HUES6 (cell line): Measurements from ENCODE around the gene SMIM36.

Experiments used
- H3K27ac ChIP-seq: 2 replicates; pipeline ENCODE4 v1.7.0; 2013; ENCODE audit warnings: low read depth, mild to moderate bottlenecking, low read length, inconsistent platforms
- H3K27me3 ChIP-seq: 2 replicates; pipeline ENCODE4 v1.6.1; 2013; ENCODE audit warnings: low read length; ENCODE audit not compliant: control insufficient read depth, insufficient read depth
- H3K36me3 ChIP-seq: 2 replicates; pipeline ENCODE4 v1.6.1; 2013; ENCODE audit warnings: low read length; ENCODE audit not compliant: control insufficient read depth, insufficient read depth
- H3K4me1 ChIP-seq: 2 replicates; pipeline ENCODE4 v1.6.1; 2013; ENCODE audit warnings: low read length; ENCODE audit not compliant: control insufficient read depth, insufficient read depth
- H3K4me3 ChIP-seq: 2 replicates; pipeline ENCODE4 v1.5.1; 2013; ENCODE audit warnings: low read depth, low read length
- H3K9ac ChIP-seq: one replicate; pipeline ENCODE4 v1.6.1; 2013; ENCODE audit warnings: mild to moderate bottlenecking, low read length
- H3K9me3 ChIP-seq: 2 replicates; pipeline ENCODE4 v1.6.1; 2013; ENCODE audit warnings: low read depth, low read length; ENCODE audit not compliant: control insufficient read depth, insufficient read depth

The SMIM36 gene

GRCh38 chr17:55442953-55443683, 68.1 kb downstream of the SMIM36 start:
- H3K9ac ChIP-seq = no peak overlapping the region
- H3K27ac ChIP-seq = no peak overlapping the region

GRCh38 chr17:55442462-55442861, 68.8 kb downstream of the SMIM36 start:
- Histone ChIP-seq H3K4me1 (peaks cover 27% of the 10 kb centered on the region), H3K9ac (no peak overlapping the region), H3K36me3 (no peaks in the 10 kb centered on the region), H3K27ac (no peak overlapping the region), H3K4me3 (no peak overlapping the region), H3K9me3 (0 out of 2 replicates have a peak, but pooled peaks cover under 1% of the 10 kb centered on the region), H3K27me3 (no peaks in the 10 kb centered on the region)

More at GRCh38 chr17:55442953-55443683, 68.1 kb downstream of the SMIM36 start:
- no peaks in the 10 kb centered on the region for H3K36me3 ChIP-seq
- peaks cover 26% of the 10 kb centered on the region for H3K4me1 ChIP-seq
- H3K4me3 ChIP-seq = no peak overlapping the region
- no peaks in the 10 kb centered on the region for H3K27me3 ChIP-seq
- H3K9me3 ChIP-seq = 0 out of 2 replicates have a peak, but pooled peaks cover 3% of the 10 kb centered on the region

GRCh38 chr17:55441544-55441943, 69.7 kb downstream of the SMIM36 start:
- no peak overlapping the region for H3K27ac ChIP-seq
- no peaks in the 10 kb centered on the region for H3K36me3 ChIP-seq
- peaks cover 32% of the 10 kb centered on the region for H3K4me1 ChIP-seq
- H3K9me3 ChIP-seq = no peaks in the 10 kb centered on the region
- H3K27me3 ChIP-seq = no peaks in the 10 kb centered on the region
- no peak overlapping the region for H3K9ac ChIP-seq
- no peak overlapping the region for H3K4me3 ChIP-seq

- H3K36me3 ChIP-seq = no peaks in the 10 kb centered on the region
- no peak overlapping the region for H3K4me3 ChIP-seq
- no peaks in the 10 kb centered on the region for H3K9me3 ChIP-seq
- no peak overlapping the region for H3K27ac ChIP-seq
- no peaks in the 10 kb centered on the region for H3K27me3 ChIP-seq
- H3K9ac ChIP-seq = no peak overlapping the region
- peaks cover 32% of the 10 kb centered on the region for H3K4me1 ChIP-seq
Measured at GRCh38 chr17:55440391-55440790, 70.9 kb downstream of the SMIM36 start.

GRCh38 chr17:55437159-55437605, 74.1 kb downstream of the SMIM36 start:
- Histone ChIP-seq H3K4me1 (peaks cover 17% of the 10 kb centered on the region), H3K27ac (no peak overlapping the region), H3K9me3 (no peaks in the 10 kb centered on the region), H3K4me3 (no peak overlapping the region), H3K36me3 (no peaks in the 10 kb centered on the region), H3K9ac (no peak overlapping the region), H3K27me3 (no peaks in the 10 kb centered on the region)

- no peak overlapping the region for H3K4me3 ChIP-seq
- H3K9ac ChIP-seq = no peak overlapping the region
- no peaks in the 10 kb centered on the region for H3K36me3 ChIP-seq
- H3K27me3 ChIP-seq = no peaks in the 10 kb centered on the region
- no peaks in the 10 kb centered on the region for H3K9me3 ChIP-seq
- peaks cover 17% of the 10 kb centered on the region for H3K4me1 ChIP-seq
- H3K27ac ChIP-seq = no peak overlapping the region
Measured at GRCh38 chr17:55436224-55437158, 74.8 kb downstream of the SMIM36 start.

- H3K4me1 ChIP-seq = peaks cover 17% of the 10 kb centered on the region
- H3K27ac ChIP-seq = no peak overlapping the region
Measured at GRCh38 chr17:55435408-55435807, 75.8 kb downstream of the SMIM36 start.

GRCh38 chr17:55434721-55435120, 76.5 kb downstream of the SMIM36 start:
- no peak overlapping the region for H3K27ac ChIP-seq

More at GRCh38 chr17:55435408-55435807, 75.8 kb downstream of the SMIM36 start:
- H3K4me3 ChIP-seq = no peak overlapping the region
- H3K9ac ChIP-seq = no peak overlapping the region
- H3K9me3 ChIP-seq = no peaks in the 10 kb centered on the region
- H3K27me3 ChIP-seq = no peaks in the 10 kb centered on the region
- H3K36me3 ChIP-seq = no peaks in the 10 kb centered on the region

GRCh38 chr17:55433629-55434422, 77.4 kb downstream of the SMIM36 start:
- Histone ChIP-seq H3K4me3 (no peak overlapping the region), H3K4me1 (peaks cover 11% of the 10 kb centered on the region; the same call in 1 of the 2 replicates), H3K9me3 (no peaks in the 10 kb centered on the region), H3K27me3 (no peaks in the 10 kb centered on the region), H3K27ac (no peak overlapping the region), H3K9ac (no peak overlapping the region), H3K36me3 (no peaks in the 10 kb centered on the region)

More at GRCh38 chr17:55434721-55435120, 76.5 kb downstream of the SMIM36 start:
- Histone ChIP-seq H3K4me1 (peaks cover 17% of the 10 kb centered on the region), H3K9me3 (no peaks in the 10 kb centered on the region), H3K9ac (no peak overlapping the region), H3K4me3 (no peak overlapping the region), H3K36me3 (no peaks in the 10 kb centered on the region), H3K27me3 (no peaks in the 10 kb centered on the region)

GRCh38 chr17:55433029-55433628, 78.1 kb downstream of the SMIM36 start:
- Histone ChIP-seq H3K27ac (no peak overlapping the region), H3K27me3 (no peaks in the 10 kb centered on the region), H3K9ac (no peak overlapping the region), H3K4me1 (peaks cover 11% of the 10 kb centered on the region; the same call in 1 of the 2 replicates), H3K4me3 (no peak overlapping the region), H3K9me3 (no peaks in the 10 kb centered on the region), H3K36me3 (no peaks in the 10 kb centered on the region)
